ENCODE data around the gene PKNOX2.

Gene PKNOX2

DNA sequence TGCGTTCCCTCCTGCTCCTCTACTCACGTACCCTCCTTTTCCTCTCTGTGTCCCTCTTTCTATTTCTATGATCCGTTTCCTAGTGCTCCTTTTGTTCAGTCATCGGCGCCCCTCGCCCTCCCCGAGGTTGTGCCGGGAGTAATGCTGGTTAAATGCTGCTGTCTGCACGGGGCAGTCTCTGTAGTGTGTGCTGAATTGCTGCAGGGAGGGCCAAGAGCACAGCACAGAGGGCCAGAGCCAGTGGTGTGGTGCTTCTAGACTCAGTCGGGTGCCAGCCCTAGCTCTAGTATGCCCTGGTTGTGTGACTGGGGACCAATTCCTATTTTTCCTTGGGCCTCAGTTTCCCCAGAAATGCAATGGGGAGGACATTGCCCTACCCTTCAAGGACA is 98.3 kb downstream of the PKNOX2 start:
- Mint-ChIP-seq H3K27me3 (peaks cover 56 to 96% of the 10 kb centered on the region in 2 donors), H3K4me1 (ENCODE audit: low read depth in 2 of 2) (peaks cover 0 to 2% of the 10 kb centered on the region in 2 donors)
- no peak for ATAC-seq (replicated peaks)

DNA sequence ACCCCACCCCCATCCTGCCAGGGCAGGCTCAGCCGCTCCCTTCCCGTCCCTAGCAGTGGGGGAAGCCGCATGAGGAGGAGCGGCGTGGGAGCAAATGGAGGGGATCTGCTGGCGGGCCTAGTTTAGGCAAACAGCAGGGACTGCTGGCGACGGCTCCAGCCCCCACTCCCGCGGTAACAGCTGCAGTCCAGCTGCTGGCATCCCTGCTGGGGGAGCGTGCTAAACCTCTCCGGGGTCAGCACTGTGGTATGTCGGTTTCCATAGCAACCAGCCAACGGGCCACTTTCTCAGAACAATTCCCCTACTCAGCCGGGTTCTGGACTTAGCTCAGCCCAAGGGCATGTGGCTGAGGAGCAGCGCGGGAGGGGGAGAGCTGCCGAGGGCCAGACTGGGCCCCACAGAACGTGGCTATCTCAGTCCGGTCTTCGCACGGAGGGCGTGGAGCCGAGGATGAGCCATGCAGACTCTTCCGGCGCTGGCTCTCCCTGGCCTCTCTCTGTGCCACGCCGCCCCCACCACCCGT is 98.8 kb downstream of the PKNOX2 start:
- DNase-seq (no peak), ATAC-seq (replicated peaks) (no peak)
- Mint-ChIP-seq H3K9me3 (no peaks in the 10 kb centered on the region), H3K27ac (no peak overlapping the region), H3K4me1 (ENCODE audit: low read depth in 2 of 2) (peaks cover 0 to 2% of the 10 kb centered on the region in 2 donors), H3K4me3 (no peak overlapping the region), H3K27me3 (peaks cover 57 to 96% of the 10 kb centered on the region in 2 donors), H3K36me3 (ENCODE audit: insufficient read depth) (no peaks in the 10 kb centered on the region)

More for the DNA sequence above, 98.3 kb downstream of the PKNOX2 start:
- no peaks in the 10 kb centered on the region for H3K9me3 Mint-ChIP-seq
- H3K36me3 Mint-ChIP-seq (ENCODE audit: insufficient read depth) = no peaks in the 10 kb centered on the region
- no peak overlapping the region for H3K27ac Mint-ChIP-seq
- H3K4me3 Mint-ChIP-seq = no peak overlapping the region
- no peak for DNase-seq

DNA sequence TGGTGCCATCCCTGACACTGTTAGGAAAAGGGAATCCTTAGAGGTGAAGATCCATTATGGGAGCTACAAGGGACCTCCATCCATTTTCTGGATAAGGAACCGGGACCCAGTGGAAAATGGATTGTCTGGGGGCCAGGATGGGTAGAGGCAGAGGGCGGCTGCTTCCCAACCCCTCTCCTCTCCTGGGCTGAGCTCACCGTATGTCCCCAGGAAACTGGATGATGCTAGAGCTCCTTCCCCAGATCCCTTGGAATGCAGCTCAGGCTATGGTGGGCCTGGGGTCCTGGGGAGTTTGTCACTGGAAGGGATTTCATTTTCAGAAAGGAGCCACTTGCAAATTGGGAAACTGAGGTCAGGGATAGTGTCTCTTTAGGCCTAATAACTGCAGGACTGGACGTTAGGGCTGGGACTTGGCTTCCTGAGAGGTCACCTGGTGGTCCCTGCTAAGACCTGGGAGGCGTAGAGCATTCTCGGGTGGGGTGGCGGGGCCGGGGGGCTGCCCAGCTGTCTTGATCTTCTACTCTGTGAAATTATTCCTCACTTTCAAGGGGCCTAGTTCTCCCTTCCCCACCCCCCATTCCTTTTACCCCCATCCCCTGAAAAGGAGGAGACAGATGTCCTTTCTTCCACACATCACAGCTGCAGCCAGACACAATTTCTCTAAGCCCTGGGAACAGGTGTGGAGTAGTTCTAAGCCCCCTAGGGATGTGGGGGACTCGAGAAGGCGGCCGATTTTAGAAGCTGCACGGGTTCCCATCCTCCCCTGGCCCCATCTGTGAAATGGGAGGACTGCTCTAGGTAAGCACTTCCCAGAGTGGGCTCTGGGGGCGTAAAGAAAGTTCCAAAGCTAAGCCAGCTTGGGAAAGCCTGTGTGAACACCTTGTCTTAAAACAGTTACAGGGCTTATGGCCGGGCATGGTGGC is 99.8 kb downstream of the PKNOX2 start:
- Mint-ChIP-seq H3K27me3 (peaks cover 55 to 100% of the 10 kb centered on the region in 2 donors), H3K9me3 (no peaks in the 10 kb centered on the region), H3K4me1 (ENCODE audit: low read depth in 2 of 2) (peaks cover 0 to 2% of the 10 kb centered on the region in 2 donors), H3K4me3 (no peak overlapping the region), H3K27ac (no peak overlapping the region), H3K36me3 (ENCODE audit: insufficient read depth) (no peaks in the 10 kb centered on the region)
- no peak for DNase-seq
- ATAC-seq (replicated peaks) = no peak

DNA sequence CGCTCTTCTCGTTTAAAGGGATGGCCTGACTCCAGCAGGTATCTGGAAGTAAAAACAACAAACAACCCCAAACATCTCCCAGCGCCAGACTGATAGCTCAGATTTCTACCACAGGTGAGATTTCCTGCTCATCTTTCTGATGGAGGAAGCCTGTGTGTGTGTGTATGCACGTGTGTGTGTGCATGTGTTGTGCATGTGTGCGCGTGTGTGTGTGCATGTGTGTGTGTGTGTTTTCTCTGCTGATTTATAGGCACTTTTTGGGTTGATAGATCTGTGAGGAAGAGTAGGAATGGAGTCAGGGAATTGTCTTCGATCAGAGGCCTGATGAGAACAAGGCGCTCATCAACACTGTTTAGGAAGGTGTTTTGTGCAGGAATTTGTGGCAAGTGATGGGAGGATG is 103.0 kb downstream of the PKNOX2 start:
- no peak for ATAC-seq (replicated peaks)
- H3K4me1 Mint-ChIP-seq (ENCODE audit: low read depth in 2 of 2) = peaks cover 0 to 2% of the 10 kb centered on the region in 2 donors
- H3K9me3 Mint-ChIP-seq = no peaks in the 10 kb centered on the region
- peaks cover 50 to 87% of the 10 kb centered on the region in 2 donors for H3K27me3 Mint-ChIP-seq
- DNase-seq = no peak
- H3K27ac Mint-ChIP-seq = no peak overlapping the region
- H3K36me3 Mint-ChIP-seq (ENCODE audit: insufficient read depth) = no peaks in the 10 kb centered on the region
- H3K4me3 Mint-ChIP-seq = no peak overlapping the region

DNA sequence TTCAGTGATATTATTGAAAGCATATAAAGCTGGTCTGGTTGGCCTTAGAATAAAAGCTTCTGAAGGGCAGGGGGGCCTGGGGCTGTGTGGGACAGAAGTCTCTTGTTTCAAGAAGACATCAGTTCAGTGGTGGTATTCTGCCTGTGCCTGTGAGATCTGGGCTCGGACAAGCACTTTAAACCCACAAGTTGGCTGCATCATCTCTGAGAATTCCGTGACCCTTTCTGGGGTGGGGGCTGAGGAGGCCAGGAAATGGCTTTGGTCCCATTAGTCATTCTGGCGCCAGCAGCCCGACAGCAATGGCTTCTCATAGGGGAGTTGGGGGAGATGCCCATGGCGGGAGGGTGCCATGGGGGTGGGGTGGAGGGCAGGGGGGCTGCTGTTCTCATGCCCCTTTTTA is 104.1 kb downstream of the PKNOX2 start:
- H3K4me3 Mint-ChIP-seq = no peak overlapping the region
- peaks cover 48 to 87% of the 10 kb centered on the region in 2 donors for H3K27me3 Mint-ChIP-seq

DNA sequence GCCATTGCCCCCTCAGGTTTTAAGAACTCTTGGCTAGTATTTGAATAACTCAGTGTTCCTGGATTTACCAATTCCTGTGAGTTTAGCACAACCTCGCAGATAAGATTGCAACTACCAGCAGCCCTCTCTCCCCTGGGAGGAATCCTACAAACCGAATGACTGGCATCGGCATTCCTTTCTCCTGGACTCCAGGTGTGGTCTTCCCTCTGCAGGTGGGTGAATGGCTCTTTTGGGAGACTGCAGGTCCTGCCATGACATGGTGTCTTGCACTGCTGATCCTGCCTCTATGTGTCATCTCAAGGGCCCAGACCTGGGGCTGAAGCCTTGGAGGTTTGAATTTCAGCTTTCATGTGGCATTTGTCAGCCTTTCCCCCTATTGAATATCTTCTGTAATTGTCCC is 105.6 kb downstream of the PKNOX2 start:
- Mint-ChIP-seq H3K9me3 (no peaks in the 10 kb centered on the region), H3K27ac (no peak overlapping the region), H3K4me1 (ENCODE audit: low read depth in 2 of 2) (peaks cover 0 to 2% of the 10 kb centered on the region in 2 donors), H3K27me3 (peaks cover 44 to 75% of the 10 kb centered on the region in 2 donors), H3K4me3 (no peak overlapping the region), H3K36me3 (ENCODE audit: insufficient read depth) (no peaks in the 10 kb centered on the region)
- ATAC-seq (replicated peaks) = no peak
- DNase-seq = no peak

More for the DNA sequence above, 104.1 kb downstream of the PKNOX2 start:
- no peaks in the 10 kb centered on the region for H3K9me3 Mint-ChIP-seq
- H3K4me1 Mint-ChIP-seq (ENCODE audit: low read depth in 2 of 2) = peaks cover 0 to 2% of the 10 kb centered on the region in 2 donors
- H3K27ac Mint-ChIP-seq = no peak overlapping the region
- ATAC-seq (replicated peaks) (no peak), DNase-seq (no peak)
- no peaks in the 10 kb centered on the region for H3K36me3 Mint-ChIP-seq (ENCODE audit: insufficient read depth)

DNA sequence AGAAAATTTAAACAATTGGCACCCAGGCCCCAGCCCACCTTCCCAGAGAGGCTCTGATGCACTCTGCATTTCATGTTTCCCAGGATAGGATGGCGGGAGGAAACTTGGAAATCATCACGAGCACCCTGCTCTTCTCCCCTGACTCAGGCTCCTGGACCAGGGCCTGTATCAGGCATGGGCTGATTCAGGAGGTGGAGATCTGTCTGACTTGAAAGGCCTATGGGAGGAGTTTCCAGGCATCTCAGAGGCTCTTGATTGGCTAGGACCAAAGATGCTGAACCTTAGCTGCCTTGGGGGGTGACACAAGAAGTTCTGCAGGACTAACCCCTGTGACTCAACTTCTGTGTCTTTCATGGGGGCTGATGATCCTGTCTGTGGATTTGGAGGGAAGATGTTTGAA is 106.2 kb downstream of the PKNOX2 start:
- H3K4me1 Mint-ChIP-seq (ENCODE audit: low read depth in 2 of 2) = peaks cover 0 to 2% of the 10 kb centered on the region in 2 donors
- DNase-seq (no peak), ATAC-seq (replicated peaks) (no peak)
- H3K27ac Mint-ChIP-seq = no peak overlapping the region
- peaks cover 39 to 69% of the 10 kb centered on the region in 2 donors for H3K27me3 Mint-ChIP-seq
- H3K9me3 Mint-ChIP-seq = no peaks in the 10 kb centered on the region
- H3K36me3 Mint-ChIP-seq (ENCODE audit: insufficient read depth) = no peaks in the 10 kb centered on the region
- H3K4me3 Mint-ChIP-seq = no peak overlapping the region

DNA sequence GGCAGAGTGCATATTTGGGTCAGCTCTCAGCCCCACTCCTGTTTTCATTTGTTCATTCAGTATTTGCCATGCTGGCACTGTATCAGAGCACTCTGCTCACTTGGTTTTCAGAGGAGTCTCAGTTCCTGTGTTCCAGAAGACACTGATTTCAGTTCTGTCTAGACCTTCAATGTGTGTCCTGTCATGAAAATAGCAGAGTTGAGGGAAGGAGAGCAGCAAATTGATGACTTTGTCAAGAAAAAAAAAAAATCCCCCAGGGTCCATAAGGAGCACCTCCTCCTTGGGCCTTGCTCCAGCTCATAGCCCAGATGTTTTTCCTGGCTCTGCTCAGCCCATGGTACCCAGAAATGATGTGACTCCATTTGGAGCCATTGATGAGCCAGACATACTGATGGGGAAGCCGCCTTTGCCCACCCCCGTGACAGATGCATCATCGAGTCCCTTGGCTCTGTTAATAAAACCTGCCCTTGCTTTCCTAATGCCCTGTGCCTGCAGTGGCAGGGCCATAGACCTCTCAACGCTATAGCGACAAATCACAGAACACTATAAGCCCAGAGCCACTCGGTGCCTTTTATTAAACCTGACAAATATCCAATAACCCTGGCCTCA is 107.0 kb downstream of the PKNOX2 start:
- H3K27me3 Mint-ChIP-seq = peaks cover 37 to 60% of the 10 kb centered on the region in 2 donors
- no peak for DNase-seq
- H3K4me1 Mint-ChIP-seq (ENCODE audit: low read depth in 2 of 2) = peaks cover 0 to under 1% of the 10 kb centered on the region in 2 donors
- no peaks in the 10 kb centered on the region for H3K36me3 Mint-ChIP-seq (ENCODE audit: insufficient read depth)
- H3K9me3 Mint-ChIP-seq = no peaks in the 10 kb centered on the region
- H3K27ac Mint-ChIP-seq = no peak overlapping the region
- ATAC-seq (replicated peaks) = no peak
- no peak overlapping the region for H3K4me3 Mint-ChIP-seq

DNA sequence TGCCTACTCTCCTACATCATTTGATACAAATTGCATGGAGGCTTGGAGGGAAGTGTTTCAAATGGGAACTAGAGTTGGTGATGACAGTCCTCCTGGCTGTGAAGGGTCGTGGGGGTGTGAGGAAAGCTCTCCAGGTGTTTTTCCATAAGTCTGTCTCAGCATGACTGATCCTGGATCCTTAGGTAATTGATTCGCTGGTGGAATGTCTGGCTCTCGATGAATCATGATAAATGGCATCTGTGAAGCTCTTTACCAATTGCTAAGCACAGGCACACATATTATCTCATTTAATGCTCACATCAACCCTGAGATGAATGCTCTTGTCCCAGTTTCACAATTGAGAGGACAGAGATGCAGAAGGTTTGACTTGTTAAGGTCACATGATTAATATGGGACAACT is 107.5 kb downstream of the PKNOX2 start:
- H3K27me3 Mint-ChIP-seq = peaks cover 32 to 55% of the 10 kb centered on the region in 2 donors
- ATAC-seq (replicated peaks) = no peak
- no peak overlapping the region for H3K27ac Mint-ChIP-seq
- no peaks in the 10 kb centered on the region for H3K36me3 Mint-ChIP-seq (ENCODE audit: insufficient read depth)
- no peak overlapping the region for H3K4me3 Mint-ChIP-seq
- no peaks in the 10 kb centered on the region for H3K4me1 Mint-ChIP-seq (ENCODE audit: low read depth in 2 of 2)
- no peak for DNase-seq
- H3K9me3 Mint-ChIP-seq = no peaks in the 10 kb centered on the region

DNA sequence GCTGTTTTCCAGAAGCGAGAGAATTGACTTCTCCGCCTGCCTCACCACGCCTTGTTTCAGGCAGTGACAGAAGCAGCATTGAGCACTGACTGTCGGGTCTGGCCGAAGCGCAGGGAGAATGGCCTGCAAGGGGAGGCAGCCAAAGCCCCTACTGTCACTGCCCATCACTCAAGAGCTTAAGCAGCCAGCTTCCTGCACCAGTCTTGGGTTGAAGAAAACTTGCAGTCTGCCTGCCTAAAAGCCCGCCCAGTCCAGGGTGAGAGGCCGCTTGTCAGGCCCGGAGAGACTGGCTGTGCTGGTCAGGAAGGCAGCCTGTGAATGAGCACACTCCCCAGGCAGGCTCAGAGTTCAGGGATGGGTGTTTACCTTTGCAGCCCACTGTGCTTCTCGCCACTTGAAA is 108.3 kb downstream of the PKNOX2 start:
- no peak overlapping the region for H3K4me3 Mint-ChIP-seq
- no peak for DNase-seq
- H3K9me3 Mint-ChIP-seq = no peaks in the 10 kb centered on the region
- peaks cover 25 to 47% of the 10 kb centered on the region in 2 donors for H3K27me3 Mint-ChIP-seq
- H3K27ac Mint-ChIP-seq = no peak overlapping the region
- H3K4me1 Mint-ChIP-seq (ENCODE audit: low read depth in 2 of 2) = no peaks in the 10 kb centered on the region
- no peaks in the 10 kb centered on the region for H3K36me3 Mint-ChIP-seq (ENCODE audit: insufficient read depth)
- no peak for ATAC-seq (replicated peaks)

DNA sequence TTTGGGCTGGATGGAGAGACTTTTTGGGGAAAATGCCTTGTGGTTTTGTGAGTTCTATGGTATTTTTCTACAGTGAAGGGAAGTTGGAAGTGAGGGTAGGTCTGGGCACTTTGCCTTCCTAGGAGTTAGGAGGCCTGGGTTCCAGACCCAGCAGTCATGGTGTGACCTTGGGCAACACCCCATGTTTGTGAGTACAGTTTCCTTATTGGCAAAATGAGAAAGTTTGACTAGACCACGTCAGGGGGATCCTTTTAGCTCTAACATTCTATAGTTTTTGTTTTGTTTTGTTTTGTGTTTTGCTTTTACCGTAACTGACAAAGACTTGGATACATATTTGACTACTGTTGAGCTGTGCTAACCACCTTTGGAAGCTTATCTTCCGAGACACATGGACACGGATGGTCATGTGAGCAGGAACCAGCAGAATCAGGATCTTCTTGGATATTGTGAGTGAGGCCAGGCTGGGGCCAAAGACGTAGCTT is 109.0 kb downstream of the PKNOX2 start:
- Mint-ChIP-seq H3K4me3 (no peak overlapping the region), H3K4me1 (ENCODE audit: low read depth in 2 of 2) (no peaks in the 10 kb centered on the region), H3K9me3 (no peaks in the 10 kb centered on the region), H3K36me3 (ENCODE audit: insufficient read depth) (no peaks in the 10 kb centered on the region), H3K27ac (no peak overlapping the region), H3K27me3 (peaks cover 24 to 40% of the 10 kb centered on the region in 2 donors)
- ATAC-seq (replicated peaks) (no peak), DNase-seq (no peak)

DNA sequence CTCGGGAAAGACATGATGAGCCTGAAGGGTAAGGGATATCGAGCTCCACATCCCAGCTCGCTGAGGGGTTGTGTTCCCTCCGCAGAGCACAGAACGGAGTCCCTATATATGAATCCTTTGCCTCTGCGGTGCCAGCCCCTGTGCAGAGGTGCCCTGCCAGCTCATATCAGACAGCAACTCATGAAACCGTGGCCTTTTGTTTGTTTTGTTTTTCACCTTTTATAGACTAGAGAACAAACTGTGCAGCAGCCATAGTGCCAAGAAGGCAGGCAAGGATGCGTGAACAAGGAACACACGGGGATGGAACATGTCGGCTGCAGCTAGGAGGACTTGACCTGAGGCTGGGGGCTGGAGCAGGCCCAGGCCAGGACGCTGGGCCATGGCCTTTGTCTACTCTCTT is 109.8 kb downstream of the PKNOX2 start:
- ATAC-seq (replicated peaks) = no peak
- Mint-ChIP-seq H3K36me3 (ENCODE audit: insufficient read depth) (no peaks in the 10 kb centered on the region), H3K9me3 (no peaks in the 10 kb centered on the region), H3K27ac (no peak overlapping the region), H3K27me3 (peaks cover 24 to 33% of the 10 kb centered on the region in 2 donors), H3K4me3 (no peak overlapping the region), H3K4me1 (ENCODE audit: low read depth in 2 of 2) (no peaks in the 10 kb centered on the region)
- DNase-seq = no peak

DNA sequence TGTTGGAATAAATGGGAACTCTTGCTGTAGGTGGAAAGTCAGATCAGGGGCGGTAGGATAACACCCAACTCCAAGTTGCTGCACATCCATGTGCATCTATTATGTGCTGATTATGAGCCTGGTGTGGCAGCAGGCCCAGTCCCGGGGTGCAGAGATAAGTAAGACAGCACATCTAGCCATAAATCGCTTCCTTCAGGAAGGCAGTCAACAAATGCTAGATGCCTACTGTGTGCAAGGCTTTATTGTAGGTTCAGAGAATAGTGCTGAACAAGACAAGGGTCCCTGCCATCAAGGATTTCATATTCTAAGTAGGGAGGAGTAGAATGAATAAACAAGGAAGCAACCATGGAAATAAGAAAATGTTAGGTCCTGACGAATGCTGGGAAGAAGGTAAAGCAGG is 110.2 kb downstream of the PKNOX2 start:
- ATAC-seq (replicated peaks) = no peak
- Mint-ChIP-seq H3K36me3 (ENCODE audit: insufficient read depth) (no peaks in the 10 kb centered on the region), H3K4me1 (ENCODE audit: low read depth in 2 of 2) (no peaks in the 10 kb centered on the region), H3K27me3 (peaks cover 24 to 30% of the 10 kb centered on the region in 2 donors), H3K4me3 (no peak overlapping the region), H3K27ac (no peak overlapping the region), H3K9me3 (no peaks in the 10 kb centered on the region)
- DNase-seq = no peak
